CD4-positive, alpha-beta T cell (primary cell): ENCODE data around the gene ARL8B. TPM values are rescaled to one million over a fixed set of nuclear protein-coding genes. Genes with fewer than 3 reads are reported as not detected.

Experiments
- ATAC-seq: fragments of 200-7000 bp; cut with Tn5 transposase; one replicate; pipeline ENCODE4 v1.10.0; 2022; ENCODE audit warnings: mild to moderate bottlenecking; ENCODE audit not compliant: poor library complexity
- CTCF ChIA-PET: fragments of 350-600 bp; sonication (Branson Sonifier 250); formaldehyde crosslinking; loops from one replicate; lab custom pipeline; 2021; ENCODE audit warnings: antibody characterized with exemption, inconsistent platforms; lab: Charles Lee
- POLR2A ChIA-PET: fragments of 350-600 bp; sonication (Branson Sonifier 250); formaldehyde crosslinking; loops from one replicate; lab custom pipeline; 2021; ENCODE audit warnings: antibody characterized with exemption, inconsistent platforms; lab: Charles Lee
- DNase-seq, 14 experiments: peaks; one replicate each; pipeline ENCODE4 v3.0.0-alpha.2; 2013 to 2020; ENCODE audit warnings: mixed read lengths in 2 of 14
- H3K27ac ChIP-seq, 2 donors: one replicate each; pipeline versions ENCODE4 v1.5.1 to v1.7.0; 2013; ENCODE audit warnings: low read length in 2 of 2, low read depth in 1 of 2, mild to moderate bottlenecking in 1 of 2
- H3K27me3 ChIP-seq, 2 experiments: 1 replicate in 1 of 2; 2 replicates in 1 of 2; pipeline versions ENCODE4 v1.6.1 to v1.7.0; 2013; ENCODE audit warnings: low read length in 2 of 2, control low read depth in 1 of 2, mild to moderate bottlenecking in 1 of 2, moderate library complexity in 1 of 2; ENCODE audit not compliant: insufficient read depth in 2 of 2, control insufficient read depth in 1 of 2
- H3K36me3 ChIP-seq: one replicate; pipeline ENCODE4 v1.6.1; 2013; ENCODE audit warnings: low read length, control low read depth; ENCODE audit not compliant: insufficient read depth
- H3K4me1 ChIP-seq: one replicate; pipeline ENCODE4 v1.6.1; 2013; ENCODE audit warnings: low read length, control low read depth; ENCODE audit not compliant: insufficient read depth
- H3K4me3 ChIP-seq: one replicate; pipeline ENCODE4 v1.5.1; 2013; ENCODE audit warnings: mild to moderate bottlenecking, low read length, moderate library complexity
- H3K9me3 ChIP-seq, 2 experiments: 1 replicate in 1 of 2; 2 replicates in 1 of 2; pipeline versions ENCODE4 v1.6.1 to v1.7.0; 2013; ENCODE audit warnings: low read length in 2 of 2, mild to moderate bottlenecking in 2 of 2, control low read depth in 1 of 2, moderate library complexity in 1 of 2; ENCODE audit not compliant: control insufficient read depth in 1 of 2, insufficient read depth in 1 of 2
- H3K27ac Mint-ChIP-seq: one replicate; pipeline ENCODE4 v1.8.0; 2020; ENCODE audit warnings: mixed read lengths
- H3K27me3 Mint-ChIP-seq: one replicate; pipeline ENCODE4 v1.8.0; 2021; ENCODE audit warnings: mixed read lengths
- H3K36me3 Mint-ChIP-seq: one replicate; pipeline ENCODE4 v1.8.0; 2021; ENCODE audit warnings: low read depth, mixed read lengths
- H3K4me1 Mint-ChIP-seq: one replicate; pipeline ENCODE4 v1.8.0; 2021; ENCODE audit warnings: low read depth, mixed read lengths
- H3K4me3 Mint-ChIP-seq: one replicate; pipeline ENCODE4 v1.8.0; 2020; ENCODE audit warnings: mild to moderate bottlenecking, mixed read lengths
- H3K9me3 Mint-ChIP-seq: one replicate; pipeline ENCODE4 v1.8.0; 2020; ENCODE audit warnings: mixed read lengths
- CTCF ChIP-seq: fragments of 200-600 bp; IDR thresholded peaks from one replicate; pipeline ENCODE4 v1.8.0; 2022; ENCODE audit warnings: antibody characterized with exemption, mild to moderate bottlenecking
- intact Hi-C, 2 experiments: fragments of 100-400 bp; cut with DNase I in 1 of 2; cut with micrococcal nuclease in 1 of 2; formaldehyde crosslinking; loops; one replicate each; pipeline versions ENCODE4 v1.15.1 to v1.9.0; 2023 to 2025; cut with DNase I, micrococcal nuclease
- total RNA-seq, 174 experiments: library from RNA in 2 of 174; stranded (reverse) in 2 of 174; gene quantifications; one replicate each; pipeline ENCODE4 v1.2.3 and lab custom pipeline; 2021 to 2026

Gene ARL8B
- total RNA-seq, 2 experiments from 2014 or later = 48.5 to 49.7 TPM

- peak in 2 of 14 experiments; percentile 62 to 63 for DNase-seq
- Mint-ChIP-seq H3K27ac (peak overlapping the region; percentile 87), H3K4me3 (peak overlapping the region; percentile 2), H3K4me1 (peaks cover 75% of the 10 kb centered on the region), H3K27me3 (no peaks in the 10 kb centered on the region), H3K9me3 (peaks cover 4% of the 10 kb centered on the region), H3K36me3 (peaks cover 92% of the 10 kb centered on the region)
- Histone ChIP-seq H3K4me1 (peaks cover 55% of the 10 kb centered on the region), H3K36me3 (peaks cover 50% of the 10 kb centered on the region), H3K4me3 (no peak overlapping the region), H3K27me3 (no peaks in the 10 kb centered on the region), H3K27ac (peak overlapping the region; percentile 48 to 71), H3K9me3 (no peaks in the 10 kb centered on the region)
- CTCF ChIA-PET = interaction anchor here (1.2 to 2.8 kb wide), 2 partner anchors 12 to 63 kb away, joined by 3 to 12 read pairs; partner anchors contain the start of gene EDEM1
- POLR2A ChIA-PET = interaction anchor here (3.0 to 5.3 kb wide), 2 partner anchors 12 to 17 kb away, joined by 17 to 185 read pairs; partner anchors contain the start of gene EDEM1
- no peak for TF ChIP-seq CTCF
- ATAC-seq = no peak
- intact Hi-C loops = loop anchor here (10.0 kb wide), 2 partner anchors 214 to 364 kb away; no protein-coding TSS in a partner anchor
Observed at GRCh38 chr3:5198986-5199731, 77.1 kb downstream of the ARL8B start.

- Histone ChIP-seq H3K9me3 (no peaks in the 10 kb centered on the region), H3K27me3 (no peaks in the 10 kb centered on the region), H3K27ac (no peak overlapping the region), H3K36me3 (peaks cover 71% of the 10 kb centered on the region), H3K4me1 (peaks cover 39% of the 10 kb centered on the region), H3K4me3 (no peak overlapping the region)
- intact Hi-C loops = no loop called here
- peaks cover 51% of the 10 kb centered on the region for H3K4me1 Mint-ChIP-seq
- no peak for ATAC-seq
- H3K4me3 Mint-ChIP-seq = no peak overlapping the region
- H3K27me3 Mint-ChIP-seq = no peaks in the 10 kb centered on the region
- H3K9me3 Mint-ChIP-seq = peaks cover 4% of the 10 kb centered on the region
- H3K36me3 Mint-ChIP-seq = peaks cover 94% of the 10 kb centered on the region
- CTCF ChIA-PET = no interaction called here
- no peak for DNase-seq
- TF ChIP-seq CTCF = no peak
- POLR2A ChIA-PET = interaction anchor here (1.0 kb wide), 1 partner anchor 13 kb away, joined by 3 read pairs; no protein-coding TSS in a partner anchor
- H3K27ac Mint-ChIP-seq = peak overlapping the region; percentile 32
Observed at GRCh38 chr3:5201536-5201935, 79.4 kb downstream of the ARL8B start.

GRCh38 chr3:5202222-5202621 is 80.1 kb downstream of the ARL8B start:
- Mint-ChIP-seq H3K36me3 (peaks cover 94% of the 10 kb centered on the region), H3K27me3 (no peaks in the 10 kb centered on the region), H3K27ac (peak overlapping the region; percentile 32), H3K4me3 (no peak overlapping the region), H3K4me1 (peaks cover 44% of the 10 kb centered on the region), H3K9me3 (peaks cover 1% of the 10 kb centered on the region)
- H3K4me3 ChIP-seq = no peak overlapping the region
- no peak for ATAC-seq
- POLR2A ChIA-PET = no interaction called here
- H3K4me1 ChIP-seq = peaks cover 32% of the 10 kb centered on the region
- intact Hi-C loops = no loop called here
- H3K27me3 ChIP-seq = no peaks in the 10 kb centered on the region
- H3K36me3 ChIP-seq = peaks cover 78% of the 10 kb centered on the region
- H3K9me3 ChIP-seq = no peaks in the 10 kb centered on the region
- no peak for DNase-seq
- CTCF ChIA-PET = no interaction called here
- H3K27ac ChIP-seq = no peak overlapping the region
- no peak for TF ChIP-seq CTCF
